OCI-LY1 (cell line): ENCODE data around the gene TOP1.

ENCODE experiments used
- H2AFZ ChIP-seq: fragments of 200-600 bp; sonication (generic), shearing (Covaris generic); 2 replicates; pipeline ENCODE4 v1.6.0; 2014; ENCODE audit warnings: antibody characterized with exemption, mild to moderate bottlenecking, low read length
- H3F3A ChIP-seq: fragments of 200-600 bp; sonication (generic), shearing (Covaris generic); 2 replicates; pipeline ENCODE4 v1.6.0; 2014; ENCODE audit warnings: mild to moderate bottlenecking, antibody characterized with exemption, low read length, moderate library complexity; ENCODE audit not compliant: insufficient read depth
- H3K27ac ChIP-seq: fragments of 200-600 bp; sonication (generic); 2 replicates; pipeline ENCODE4 v1.5.1; 2014; ENCODE audit warnings: low read length, mixed run types, mild to moderate bottlenecking, low read depth; ENCODE audit not compliant: poor library complexity, severe bottlenecking
- H3K27me3 ChIP-seq: fragments of 200-600 bp; sonication (generic); 2 replicates; pipeline ENCODE4 v1.6.0; 2014; ENCODE audit warnings: antibody characterized with exemption, mild to moderate bottlenecking, low read length, moderate library complexity; ENCODE audit not compliant: insufficient read depth
- H3K36me3 ChIP-seq: fragments of 200-600 bp; sonication (generic); 2 replicates; pipeline ENCODE4 v1.6.1; 2014; ENCODE audit warnings: mild to moderate bottlenecking, antibody characterized with exemption, low read length, moderate library complexity, mixed read lengths; ENCODE audit not compliant: insufficient read depth
- H3K4me1 ChIP-seq: fragments of 200-600 bp; sonication (generic); 2 replicates; pipeline ENCODE4 v1.5.1; 2014; ENCODE audit warnings: mild to moderate bottlenecking, low read length, moderate library complexity; ENCODE audit not compliant: insufficient read depth, severe bottlenecking
- H3K4me2 ChIP-seq: fragments of 200-600 bp; sonication (generic), shearing (Covaris generic); 2 replicates; pipeline ENCODE4 v1.6.1; 2014; ENCODE audit warnings: low read length
- H3K4me3 ChIP-seq: fragments of 200-600 bp; sonication (generic); 2 replicates; pipeline ENCODE4 v1.5.1; 2014; ENCODE audit warnings: low read length, low read depth, mild to moderate bottlenecking, mixed read lengths; ENCODE audit not compliant: poor library complexity, severe bottlenecking
- H3K79me2 ChIP-seq: fragments of 200-600 bp; shearing (Covaris generic); 2 replicates; pipeline ENCODE4 v1.6.1; 2016; ENCODE audit warnings: mixed run types, low read length, mixed read lengths; ENCODE audit not compliant: insufficient read depth
- H3K9ac ChIP-seq: fragments of 200-600 bp; sonication (generic), shearing (Covaris generic); 2 replicates; pipeline ENCODE4 v1.6.1; 2014; ENCODE audit warnings: mild to moderate bottlenecking, low read length, mixed read lengths
- H3K9me2 ChIP-seq: fragments of 200-600 bp; sonication (generic), shearing (Covaris generic); 2 replicates; pipeline ENCODE4 v1.6.1; 2014; ENCODE audit warnings: low read depth, mild to moderate bottlenecking, low read length, mixed read lengths
- H3K9me3 ChIP-seq: fragments of 200-600 bp; shearing (Covaris generic); 2 replicates; pipeline ENCODE4 v1.6.1; 2014; ENCODE audit warnings: low read length, mixed read lengths
- H4K20me1 ChIP-seq: fragments of 200-600 bp; sonication (generic), shearing (Covaris generic); 2 replicates; pipeline ENCODE4 v1.6.0; 2016; ENCODE audit warnings: mild to moderate bottlenecking, low read length; ENCODE audit not compliant: insufficient read depth
- EZH2 ChIP-seq: fragments of 200-600 bp; sonication (generic), shearing (Covaris generic); IDR thresholded peaks from 2 replicates; pipeline ENCODE4 v1.8.0; 2017; ENCODE audit warnings: borderline replicate concordance, mixed run types, mild to moderate bottlenecking, antibody characterized with exemption, low read length, moderate library complexity, mixed read lengths
- TF ChIP-seq, protein P1 (sequence below): fragments of 200-600 bp; sonication (generic), shearing (Covaris generic); IDR thresholded peaks from 2 replicates; pipeline ENCODE4 v1.5.1; 2017; ENCODE audit warnings: mild to moderate bottlenecking, antibody characterized with exemption, low read length, moderate library complexity, mixed read lengths

The TOP1 gene

GRCh38 chr20:41038149-41038877, 9.7 kb downstream of the TOP1 start:
- Histone ChIP-seq H3K27me3 (no peaks in the 10 kb centered on the region), H3K4me2 (no peak overlapping the region), H3K9me3 (no peaks in the 10 kb centered on the region), H3K79me2 (peaks cover 100% of the 10 kb centered on the region), H2AFZ (no peak overlapping the region), H3K27ac (peak overlapping the region; percentile 14), H3F3A (no peaks in the 10 kb centered on the region), H4K20me1 (peaks cover 3% of the 10 kb centered on the region; the same call in 1 of the 2 replicates), H3K36me3 (peaks cover 92% of the 10 kb centered on the region), H3K9me2 (no peaks in the 10 kb centered on the region), H3K4me1 (peaks cover 99% of the 10 kb centered on the region), H3K9ac (no peak overlapping the region), H3K4me3 (no peak overlapping the region)
- no peak for TF ChIP-seq EZH2
- TF ChIP-seq, protein P1, sequence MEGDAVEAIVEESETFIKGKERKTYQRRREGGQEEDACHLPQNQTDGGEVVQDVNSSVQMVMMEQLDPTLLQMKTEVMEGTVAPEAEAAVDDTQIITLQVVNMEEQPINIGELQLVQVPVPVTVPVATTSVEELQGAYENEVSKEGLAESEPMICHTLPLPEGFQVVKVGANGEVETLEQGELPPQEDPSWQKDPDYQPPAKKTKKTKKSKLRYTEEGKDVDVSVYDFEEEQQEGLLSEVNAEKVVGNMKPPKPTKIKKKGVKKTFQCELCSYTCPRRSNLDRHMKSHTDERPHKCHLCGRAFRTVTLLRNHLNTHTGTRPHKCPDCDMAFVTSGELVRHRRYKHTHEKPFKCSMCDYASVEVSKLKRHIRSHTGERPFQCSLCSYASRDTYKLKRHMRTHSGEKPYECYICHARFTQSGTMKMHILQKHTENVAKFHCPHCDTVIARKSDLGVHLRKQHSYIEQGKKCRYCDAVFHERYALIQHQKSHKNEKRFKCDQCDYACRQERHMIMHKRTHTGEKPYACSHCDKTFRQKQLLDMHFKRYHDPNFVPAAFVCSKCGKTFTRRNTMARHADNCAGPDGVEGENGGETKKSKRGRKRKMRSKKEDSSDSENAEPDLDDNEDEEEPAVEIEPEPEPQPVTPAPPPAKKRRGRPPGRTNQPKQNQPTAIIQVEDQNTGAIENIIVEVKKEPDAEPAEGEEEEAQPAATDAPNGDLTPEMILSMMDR = no peak

DNA sequence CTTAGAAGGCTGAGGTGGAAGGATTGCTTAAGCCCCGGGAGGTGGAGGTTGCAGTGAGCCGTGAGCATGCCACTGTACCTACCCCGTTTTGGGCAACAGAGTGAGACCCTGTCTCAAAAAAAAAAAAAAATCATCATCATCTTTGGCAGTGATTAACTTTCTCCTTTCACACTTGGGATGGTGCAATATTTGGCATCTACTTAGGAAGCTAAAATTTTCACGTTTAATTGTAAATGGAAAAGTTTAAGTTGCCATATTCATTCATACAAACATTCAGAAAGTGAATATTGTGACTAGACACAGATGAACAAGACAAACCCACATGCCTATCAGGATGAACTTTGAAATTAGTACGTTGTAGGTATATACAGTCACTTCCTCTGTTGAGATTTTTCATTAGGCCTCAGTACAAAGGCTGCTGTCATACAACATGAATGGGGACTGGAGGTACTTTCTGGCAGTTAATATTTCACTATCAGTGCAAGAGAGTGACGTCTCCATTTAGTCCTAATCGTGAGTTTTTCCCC, 10.3 kb downstream of the TOP1 start:
- Histone ChIP-seq H3F3A (no peaks in the 10 kb centered on the region), H3K36me3 (peaks cover 91% of the 10 kb centered on the region), H3K9ac (no peak overlapping the region), H3K9me2 (no peaks in the 10 kb centered on the region), H3K9me3 (no peaks in the 10 kb centered on the region), H2AFZ (no peak overlapping the region), H4K20me1 (peaks cover under 1% of the 10 kb centered on the region; the same call in 1 of the 2 replicates), H3K27me3 (no peaks in the 10 kb centered on the region), H3K4me3 (no peak overlapping the region), H3K4me1 (peaks cover 97% of the 10 kb centered on the region), H3K79me2 (peaks cover 100% of the 10 kb centered on the region), H3K27ac (peak overlapping the region; percentile 14), H3K4me2 (no peak overlapping the region)
- TF ChIP-seq EZH2 = no peak
- TF ChIP-seq, protein P1 = no peak

GRCh38 chr20:41040855-41041254, 12.2 kb downstream of the TOP1 start:
- Histone ChIP-seq H3K9me2 (no peaks in the 10 kb centered on the region), H3K4me3 (no peak overlapping the region), H2AFZ (no peak overlapping the region), H3K9me3 (no peaks in the 10 kb centered on the region), H3K27ac (no peak overlapping the region), H3K9ac (no peak overlapping the region), H3K4me2 (no peak overlapping the region), H3K36me3 (peaks cover 72% of the 10 kb centered on the region), H3K4me1 (peaks cover 96% of the 10 kb centered on the region), H3F3A (no peaks in the 10 kb centered on the region), H3K27me3 (no peaks in the 10 kb centered on the region), H3K79me2 (peaks cover 100% of the 10 kb centered on the region), H4K20me1 (no peaks in the 10 kb centered on the region)
- no peak for TF ChIP-seq EZH2
- TF ChIP-seq, protein P1 = no peak
